HepG2 (cell line): ENCODE measurements around the gene ACOXL. TPM values are rescaled to one million over a fixed set of nuclear protein-coding genes. Genes with fewer than 3 reads are reported as not detected.

ENCODE experiments used
- FOXM1 ChIP-seq: sonication (generic); formaldehyde crosslinking; IDR thresholded peaks from 2 replicates; pipeline ENCODE4 v1.5.0; 2020; ENCODE audit warnings: missing genetic modification reagents
- GATAD2A ChIP-seq: IDR thresholded peaks from 2 replicates; pipeline ENCODE4 v1.6.1; 2016
- HES4 ChIP-seq: sonication (generic); formaldehyde crosslinking; IDR thresholded peaks from 2 replicates; pipeline ENCODE4 v1.9.0; 2021; ENCODE audit warnings: mild to moderate bottlenecking, missing genetic modification reagents, borderline replicate concordance
- HMG20B ChIP-seq: conservative IDR thresholded peaks from 2 replicates; pipeline ENCODE4 v1.6.1; 2016; ENCODE audit warnings: missing genetic modification reagents, missing compliant biosample characterization
- HNF4A ChIP-seq: sonication (generic); formaldehyde crosslinking; IDR thresholded peaks from 2 replicates; pipeline ENCODE4 v1.4.0; 2020; ENCODE audit warnings: missing genetic modification reagents
- HNF4G ChIP-seq, 2 experiments: sonication (generic) in 1 of 2; formaldehyde crosslinking in 1 of 2; IDR thresholded peaks; 2 replicates each; pipeline versions ENCODE4 v1.4.0 to v1.6.1; 2011 to 2020; ENCODE audit warnings: borderline replicate concordance in 2 of 2, low read depth in 2 of 2, mild to moderate bottlenecking in 2 of 2, low read length in 1 of 2, missing genetic modification reagents in 1 of 2, moderate library complexity in 1 of 2
- IKZF4 ChIP-seq: sonication (generic); formaldehyde crosslinking; IDR thresholded peaks from 2 replicates; pipeline ENCODE4 v1.5.1; 2020; ENCODE audit warnings: borderline replicate concordance, mild to moderate bottlenecking, low read depth, missing genetic modification reagents; ENCODE audit errors: not compliant biosample characterization
- ISL2 ChIP-seq: sonication (generic); formaldehyde crosslinking; IDR thresholded peaks from 2 replicates; pipeline ENCODE4 v1.5.0; 2020; ENCODE audit warnings: missing genetic modification reagents
- KLF12 ChIP-seq: sonication (generic); formaldehyde crosslinking; IDR thresholded peaks from 2 replicates; pipeline ENCODE4 v1.4.0; 2020; ENCODE audit warnings: missing genetic modification reagents, borderline replicate concordance
- NR2C2 ChIP-seq: sonication (generic); formaldehyde crosslinking; IDR thresholded peaks from 2 replicates; pipeline ENCODE4 v1.4.0; 2020; ENCODE audit warnings: missing genetic modification reagents, mild to moderate bottlenecking, moderate library complexity, borderline replicate concordance
- PITX1 ChIP-seq: sonication (generic); formaldehyde crosslinking; IDR thresholded peaks from 2 replicates; pipeline ENCODE4 v1.5.1; 2020; ENCODE audit warnings: mild to moderate bottlenecking, missing genetic modification reagents
- SOX5 ChIP-seq: IDR thresholded peaks from 2 replicates; pipeline ENCODE4 v1.6.1; 2016; ENCODE audit warnings: borderline replicate concordance
- SPEN ChIP-seq: sonication (generic); formaldehyde crosslinking; IDR thresholded peaks from 2 replicates; pipeline ENCODE4 v1.5.1; 2020; ENCODE audit warnings: low read depth, mild to moderate bottlenecking, missing genetic modification reagents
- SRSF1 ChIP-seq: fragments of 200-400 bp; formaldehyde crosslinking; optimal IDR thresholded peaks from 2 replicates; pipeline ENCODE3; 2017; ENCODE audit warnings: mild to moderate bottlenecking, low read depth, low read length, moderate library complexity
- TOE1 ChIP-seq: sonication (generic); formaldehyde crosslinking; IDR thresholded peaks from 2 replicates; pipeline ENCODE4 v1.4.0; 2020; ENCODE audit warnings: mild to moderate bottlenecking, missing genetic modification reagents
- ZFYVE20 ChIP-seq: sonication (generic); formaldehyde crosslinking; IDR thresholded peaks from 2 replicates; pipeline ENCODE4 v1.8.0; 2023; ENCODE audit warnings: low read depth, mild to moderate bottlenecking, moderate library complexity, missing genetic modification reagents, borderline replicate concordance
- ZKSCAN8 ChIP-seq: IDR thresholded peaks from 2 replicates; pipeline ENCODE4 v1.6.1; 2016; ENCODE audit warnings: borderline replicate concordance, missing genetic modification reagents, missing compliant biosample characterization
- ZMYM4 ChIP-seq: sonication (generic); formaldehyde crosslinking; IDR thresholded peaks from 2 replicates; pipeline ENCODE4 v1.8.1; 2023; ENCODE audit warnings: mild to moderate bottlenecking, missing genetic modification reagents
- ZNF121 ChIP-seq: sonication (generic); formaldehyde crosslinking; IDR thresholded peaks from 2 replicates; pipeline ENCODE4 v1.5.0; 2020; ENCODE audit warnings: mild to moderate bottlenecking, missing genetic modification reagents
- ZNF431 ChIP-seq: sonication (generic); formaldehyde crosslinking; IDR thresholded peaks from 2 replicates; pipeline ENCODE4 v1.9.0; 2022; ENCODE audit warnings: missing genetic modification reagents, low read depth, mild to moderate bottlenecking, borderline replicate concordance
- ZNF468 ChIP-seq: sonication (generic); formaldehyde crosslinking; IDR thresholded peaks from 2 replicates; pipeline ENCODE4 v1.8.0; 2022; ENCODE audit warnings: mild to moderate bottlenecking, moderate library complexity, missing genetic modification reagents
- ZNF749 ChIP-seq: sonication (generic); formaldehyde crosslinking; IDR thresholded peaks from 2 replicates; pipeline ENCODE4 v1.8.0; 2022; ENCODE audit warnings: mild to moderate bottlenecking, missing genetic modification reagents, moderate library complexity, borderline replicate concordance
- ZNF788 ChIP-seq: sonication (generic); formaldehyde crosslinking; IDR thresholded peaks from 2 replicates; pipeline ENCODE4 v1.5.0; 2020; ENCODE audit warnings: mild to moderate bottlenecking, missing genetic modification reagents, borderline replicate concordance
- polyA plus RNA-seq, 8 experiments: library from polyadenylated mRNA; depleted of rRNA in 3 of 8; stranded (reverse) in 7 of 8; unstranded in 1 of 8; fragments of >200 nt; fragmentation: Illumina TruSeq in 4 of 8; extraction: Trizol in 4 of 8; gene quantifications; 2 replicates each; pipeline versions ENCODE4 v1.2.1 to v1.2.3, GENCODE V29; 2011 to 2016; ENCODE audit warnings: low read depth in 4 of 8, missing spikeins in 1 of 8, mixed read lengths in 1 of 8; ENCODE audit not compliant: insufficient read depth in 1 of 8
- total RNA-seq, 5 experiments: library from RNA; depleted of rRNA; stranded (reverse); fragments of >200 nt; fragmentation: Illumina TruSeq; extraction: Trizol; gene quantifications; 2 replicates each; pipeline ENCODE4 v1.2.3, GENCODE V29; 2016; ENCODE audit warnings: low read depth in 1 of 5
- TF ChIP-seq, protein P1 (sequence below): IDR thresholded peaks from 2 replicates; pipeline ENCODE4 v1.4.0; 2020; ENCODE audit warnings: mild to moderate bottlenecking, missing genetic modification reagents
- TF ChIP-seq, protein P2 (sequence below): sonication (generic); formaldehyde crosslinking; IDR thresholded peaks from 2 replicates; pipeline ENCODE4 v1.4.0; 2020; ENCODE audit warnings: missing genetic modification reagents
- TF ChIP-seq, protein P3 (sequence below): IDR thresholded peaks from 2 replicates; pipeline ENCODE4 v1.6.1; 2016; ENCODE audit warnings: missing genetic modification reagents, missing compliant biosample characterization

ACOXL gene
- total and polyA plus RNA-seq, 2 of the 13 experiments (the other 11 are each of a cell fraction or from before 2014, with no cell fraction given) = not detected

DNA sequence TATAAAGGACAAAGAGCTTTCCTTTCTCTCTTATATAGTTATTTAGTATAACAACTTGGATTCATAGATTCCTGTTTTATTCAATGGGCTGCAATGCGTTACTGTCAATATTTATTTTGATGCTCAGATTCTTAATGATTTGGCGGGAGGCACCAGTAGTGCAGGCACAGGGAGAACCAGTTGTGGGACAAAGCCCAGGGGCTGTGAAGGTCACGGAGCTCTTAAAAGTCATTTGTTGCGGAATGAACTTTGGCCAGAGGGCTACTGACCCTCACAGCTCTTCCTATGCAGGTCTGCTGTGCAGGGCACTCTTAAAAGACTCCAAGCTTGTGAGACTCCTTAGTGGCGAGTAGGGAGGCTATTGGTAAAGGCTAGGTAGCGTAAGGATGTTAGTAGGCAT, 422.4 kb downstream of the ACOXL start (continued):
- peak; percentile 59; the same call in 1 of the 2 replicates for TF ChIP-seq ZMYM4
- no peak for TF ChIP-seq IKZF4 (CRISPR knock-in tag)
- no peak for TF ChIP-seq SPEN
- peak; percentile 88 for TF ChIP-seq HNF4A (CRISPR knock-in tag)
- 0 out of 2 replicates have a peak, but pooled peaks have one; percentile 28 for TF ChIP-seq ZNF788 (CRISPR knock-in tag)
- TF ChIP-seq, protein P1, sequence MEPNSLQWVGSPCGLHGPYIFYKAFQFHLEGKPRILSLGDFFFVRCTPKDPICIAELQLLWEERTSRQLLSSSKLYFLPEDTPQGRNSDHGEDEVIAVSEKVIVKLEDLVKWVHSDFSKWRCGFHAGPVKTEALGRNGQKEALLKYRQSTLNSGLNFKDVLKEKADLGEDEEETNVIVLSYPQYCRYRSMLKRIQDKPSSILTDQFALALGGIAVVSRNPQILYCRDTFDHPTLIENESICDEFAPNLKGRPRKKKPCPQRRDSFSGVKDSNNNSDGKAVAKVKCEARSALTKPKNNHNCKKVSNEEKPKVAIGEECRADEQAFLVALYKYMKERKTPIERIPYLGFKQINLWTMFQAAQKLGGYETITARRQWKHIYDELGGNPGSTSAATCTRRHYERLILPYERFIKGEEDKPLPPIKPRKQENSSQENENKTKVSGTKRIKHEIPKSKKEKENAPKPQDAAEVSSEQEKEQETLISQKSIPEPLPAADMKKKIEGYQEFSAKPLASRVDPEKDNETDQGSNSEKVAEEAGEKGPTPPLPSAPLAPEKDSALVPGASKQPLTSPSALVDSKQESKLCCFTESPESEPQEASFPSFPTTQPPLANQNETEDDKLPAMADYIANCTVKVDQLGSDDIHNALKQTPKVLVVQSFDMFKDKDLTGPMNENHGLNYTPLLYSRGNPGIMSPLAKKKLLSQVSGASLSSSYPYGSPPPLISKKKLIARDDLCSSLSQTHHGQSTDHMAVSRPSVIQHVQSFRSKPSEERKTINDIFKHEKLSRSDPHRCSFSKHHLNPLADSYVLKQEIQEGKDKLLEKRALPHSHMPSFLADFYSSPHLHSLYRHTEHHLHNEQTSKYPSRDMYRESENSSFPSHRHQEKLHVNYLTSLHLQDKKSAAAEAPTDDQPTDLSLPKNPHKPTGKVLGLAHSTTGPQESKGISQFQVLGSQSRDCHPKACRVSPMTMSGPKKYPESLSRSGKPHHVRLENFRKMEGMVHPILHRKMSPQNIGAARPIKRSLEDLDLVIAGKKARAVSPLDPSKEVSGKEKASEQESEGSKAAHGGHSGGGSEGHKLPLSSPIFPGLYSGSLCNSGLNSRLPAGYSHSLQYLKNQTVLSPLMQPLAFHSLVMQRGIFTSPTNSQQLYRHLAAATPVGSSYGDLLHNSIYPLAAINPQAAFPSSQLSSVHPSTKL = peak; percentile 19; the same call in 1 of the 2 replicates
- no peak for TF ChIP-seq ISL2 (CRISPR knock-in tag)
- TF ChIP-seq, protein P2, sequence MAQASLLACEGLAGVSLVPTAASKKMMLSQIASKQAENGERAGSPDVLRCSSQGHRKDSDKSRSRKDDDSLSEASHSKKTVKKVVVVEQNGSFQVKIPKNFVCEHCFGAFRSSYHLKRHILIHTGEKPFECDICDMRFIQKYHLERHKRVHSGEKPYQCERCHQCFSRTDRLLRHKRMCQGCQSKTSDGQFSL = no peak
- no peak for TF ChIP-seq NR2C2 (CRISPR knock-in tag)
- no peak for TF ChIP-seq ZNF121 (CRISPR knock-in tag)
- peak; percentile 63; the same call in 1 of the 2 replicates for TF ChIP-seq GATAD2A
- TF ChIP-seq PITX1 = peak; percentile 31; the same call in 1 of the 2 replicates
- TF ChIP-seq ZFYVE20 = no peak
- TF ChIP-seq KLF12 = no peak
- TF ChIP-seq FOXM1 = no peak
- TF ChIP-seq, protein P3, sequence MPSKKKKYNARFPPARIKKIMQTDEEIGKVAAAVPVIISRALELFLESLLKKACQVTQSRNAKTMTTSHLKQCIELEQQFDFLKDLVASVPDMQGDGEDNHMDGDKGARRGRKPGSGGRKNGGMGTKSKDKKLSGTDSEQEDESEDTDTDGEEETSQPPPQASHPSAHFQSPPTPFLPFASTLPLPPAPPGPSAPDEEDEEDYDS (CRISPR knock-in tag) = no peak
- no peak for TF ChIP-seq TOE1
- no peak for TF ChIP-seq ZKSCAN8
- no peak for TF ChIP-seq ZNF468 (CRISPR knock-in tag)
- no peak for TF ChIP-seq HNF4G (IDR thresholded peaks at IDR 0.05; ENCODE audit: borderline replicate concordance, low read depth, low read length)
- TF ChIP-seq HNF4G (CRISPR knock-in tag; IDR thresholded peaks at IDR 0.05; ENCODE audit: borderline replicate concordance, low read depth) = 0 out of 2 replicates have a peak, but pooled peaks have one; percentile 37
- no peak for TF ChIP-seq ZNF431 (CRISPR knock-in tag)
- peak; percentile 30; the same call in 1 of the 2 replicates for TF ChIP-seq SOX5 (CRISPR knock-in tag)
- no peak for TF ChIP-seq HMG20B (CRISPR knock-in tag)
- TF ChIP-seq ZNF749 (CRISPR knock-in tag) = no peak
- no peak for TF ChIP-seq HES4
- no peak for TF ChIP-seq SRSF1
